Activated CD4-positive, alpha-beta memory T cell treated with anti-CD3 and anti-CD28 coated beads for 36 hours (primary cell): Measurements from ENCODE around the gene NDUFB10. TPM values are rescaled to one million over a fixed set of nuclear protein-coding genes. Genes with fewer than 3 reads are reported as not detected.
A peak's percentile ranks its signal among the peaks of the same experiment; 100 is the strongest.

Source experiments
- CTCF ChIA-PET: fragments of 350-600 bp; sonication (Branson Sonifier 250); formaldehyde crosslinking; loops from one replicate; lab custom pipeline; 2021; ENCODE audit warnings: antibody characterized with exemption, inconsistent platforms; lab: Charles Lee
- POLR2A ChIA-PET: fragments of 350-600 bp; sonication (Branson Sonifier 250); formaldehyde crosslinking; loops from one replicate; lab custom pipeline; 2021; ENCODE audit warnings: antibody characterized with exemption; lab: Charles Lee
- DNase-seq: peaks from one replicate; pipeline ENCODE4 v3.0.0-alpha.2; 2020
- H3K27ac Mint-ChIP-seq: one replicate; pipeline ENCODE4 v1.8.0; 2021; ENCODE audit warnings: mixed read lengths
- H3K27me3 Mint-ChIP-seq: one replicate; pipeline ENCODE4 v1.8.0; 2021; ENCODE audit warnings: mixed read lengths
- H3K36me3 Mint-ChIP-seq: one replicate; pipeline ENCODE4 v1.8.0; 2021; ENCODE audit warnings: mixed read lengths
- H3K4me1 Mint-ChIP-seq: one replicate; pipeline ENCODE4 v1.8.0; 2021; ENCODE audit warnings: low read depth, mixed read lengths
- H3K4me3 Mint-ChIP-seq: one replicate; pipeline ENCODE4 v1.8.0; 2021; ENCODE audit warnings: mild to moderate bottlenecking, mixed read lengths
- H3K9me3 Mint-ChIP-seq: one replicate; pipeline ENCODE4 v1.8.0; 2021; ENCODE audit warnings: mixed read lengths
- intact Hi-C: fragments of 100-400 bp; cut with micrococcal nuclease; formaldehyde crosslinking; loops from one replicate; pipeline ENCODE4 v1.15.1; 2023
- total RNA-seq, 2 experiments: library from RNA; stranded (reverse); gene quantifications; one replicate each; pipeline ENCODE4 v1.2.3, GENCODE V29; 2021

NDUFB10 gene
- total RNA-seq, 2 experiments from 2014 or later: 122 to 125 TPM

DNA sequence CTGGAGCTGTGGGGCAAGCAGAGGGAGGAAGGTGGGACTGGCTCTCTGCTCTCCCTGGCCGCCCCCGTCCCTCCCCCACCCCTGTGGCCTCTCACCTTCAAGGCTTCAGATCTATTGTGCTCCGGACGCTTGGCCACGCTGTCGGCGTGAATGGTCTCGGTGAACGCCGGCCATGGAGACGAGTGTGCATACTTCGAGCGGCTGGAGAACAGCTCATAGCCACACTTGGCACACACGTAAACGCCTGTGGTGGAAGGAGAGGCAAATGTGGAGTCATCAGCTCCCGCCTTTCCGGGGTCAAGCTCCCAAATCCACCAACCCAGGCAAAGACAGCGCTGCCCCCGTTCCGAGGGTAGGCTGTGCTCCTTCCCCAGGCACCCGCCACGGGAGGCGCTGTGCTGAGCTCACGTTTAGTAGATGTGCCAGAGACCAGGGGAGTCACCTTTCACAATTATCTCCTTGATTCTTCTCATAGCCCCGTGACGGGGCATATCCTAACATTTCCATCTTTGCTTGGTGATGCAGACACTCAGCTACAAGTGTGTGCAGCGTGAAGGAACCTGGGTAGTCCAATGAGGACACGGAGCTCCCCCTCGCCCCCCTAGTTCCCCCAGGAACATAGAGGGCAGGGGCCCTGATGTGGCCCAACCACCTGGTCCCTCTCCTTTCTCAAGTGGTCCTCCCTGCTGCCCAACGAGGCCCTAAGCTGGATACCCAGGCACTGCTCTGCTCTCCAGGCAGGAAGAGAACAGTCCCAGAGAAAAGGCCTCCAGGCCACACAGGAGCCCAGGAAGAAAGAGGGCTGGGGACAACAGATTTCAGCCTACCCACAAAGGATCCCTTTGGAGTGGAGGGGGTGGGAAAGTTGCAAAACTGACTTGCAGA is 17.9 kb upstream of the NDUFB10 start:
- Mint-ChIP-seq H3K27ac (no peak overlapping the region), H3K9me3 (no peaks in the 10 kb centered on the region), H3K4me1 (peaks cover 25% of the 10 kb centered on the region), H3K4me3 (peak overlapping the region; percentile 88), H3K36me3 (peaks cover 7% of the 10 kb centered on the region), H3K27me3 (no peaks in the 10 kb centered on the region)
- ChIA-PET CTCF (interaction anchor here (0.6 to 2.4 kb wide), 5 partner anchors 11 to 199 kb away, joined by 3 to 6 read pairs (median 5); no protein-coding TSS in a partner anchor), POLR2A (interaction anchor here (0.5 to 1.1 kb wide), 2 partner anchors 24 to 279 kb away, joined by 3 to 4 read pairs; partner anchors contain the start of gene RPS2)
- no peak for DNase-seq
- intact Hi-C loops: loop anchor here (2.0 kb wide), 1 partner anchor 159 kb away; the partner anchor contains the start of genes NUBP2 and SPSB3

DNA sequence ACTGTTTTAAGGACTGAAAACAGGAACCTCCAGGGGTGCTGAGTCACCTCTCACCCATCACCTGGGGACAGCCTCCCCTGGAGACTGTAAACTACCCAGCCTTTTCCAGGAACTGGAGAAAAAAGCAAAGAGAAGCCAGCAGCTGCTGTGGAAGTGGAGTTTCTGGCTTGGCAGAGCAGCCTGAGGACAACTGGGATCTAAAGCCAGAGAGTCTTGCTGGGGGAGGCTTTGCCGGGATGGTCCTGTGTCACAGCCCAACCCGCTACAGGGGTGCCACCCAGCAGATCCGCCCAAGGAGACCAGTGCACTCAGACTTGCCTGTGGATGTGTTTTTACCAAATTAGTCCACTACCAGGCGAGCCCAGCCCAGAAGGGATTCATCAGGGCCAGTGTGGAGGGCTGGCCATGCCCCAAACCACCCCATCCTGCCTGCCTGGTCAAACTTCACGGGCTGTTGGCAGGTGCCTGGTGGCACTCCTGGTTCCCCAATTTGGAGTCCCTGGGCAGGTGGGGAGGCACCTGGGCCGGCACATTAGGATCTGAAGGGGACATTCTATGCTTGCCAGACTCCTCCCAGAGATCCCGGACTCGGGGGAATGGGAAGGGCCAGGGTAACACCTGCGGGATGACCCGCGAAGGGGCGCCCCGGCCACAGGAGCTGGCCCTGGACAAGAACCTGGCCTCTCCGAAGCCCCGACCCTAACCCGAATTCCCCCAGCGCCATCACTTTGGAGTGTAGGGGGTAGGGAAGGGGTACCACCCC is 17.1 kb upstream of the NDUFB10 start:
- Mint-ChIP-seq H3K4me1 (peaks cover 25% of the 10 kb centered on the region), H3K36me3 (peaks cover 7% of the 10 kb centered on the region), H3K9me3 (no peaks in the 10 kb centered on the region), H3K27me3 (no peaks in the 10 kb centered on the region), H3K27ac (peak overlapping the region; percentile 23), H3K4me3 (peak overlapping the region; percentile 88)
- ChIA-PET CTCF (interaction anchor here (0.6 kb wide), 1 partner anchor 14 kb away, joined by 4 read pairs; no protein-coding TSS in a partner anchor), POLR2A (interaction anchor here (1.0 to 1.1 kb wide), 2 partner anchors 23 to 115 kb away, joined by 3 to 4 read pairs; partner anchors contain the start of genes FAHD1 and RPS2)
- DNase-seq: peak; percentile 52
- intact Hi-C loops: loop anchor here (2.0 kb wide), 1 partner anchor 159 kb away; the partner anchor contains the start of genes NUBP2 and SPSB3

DNA sequence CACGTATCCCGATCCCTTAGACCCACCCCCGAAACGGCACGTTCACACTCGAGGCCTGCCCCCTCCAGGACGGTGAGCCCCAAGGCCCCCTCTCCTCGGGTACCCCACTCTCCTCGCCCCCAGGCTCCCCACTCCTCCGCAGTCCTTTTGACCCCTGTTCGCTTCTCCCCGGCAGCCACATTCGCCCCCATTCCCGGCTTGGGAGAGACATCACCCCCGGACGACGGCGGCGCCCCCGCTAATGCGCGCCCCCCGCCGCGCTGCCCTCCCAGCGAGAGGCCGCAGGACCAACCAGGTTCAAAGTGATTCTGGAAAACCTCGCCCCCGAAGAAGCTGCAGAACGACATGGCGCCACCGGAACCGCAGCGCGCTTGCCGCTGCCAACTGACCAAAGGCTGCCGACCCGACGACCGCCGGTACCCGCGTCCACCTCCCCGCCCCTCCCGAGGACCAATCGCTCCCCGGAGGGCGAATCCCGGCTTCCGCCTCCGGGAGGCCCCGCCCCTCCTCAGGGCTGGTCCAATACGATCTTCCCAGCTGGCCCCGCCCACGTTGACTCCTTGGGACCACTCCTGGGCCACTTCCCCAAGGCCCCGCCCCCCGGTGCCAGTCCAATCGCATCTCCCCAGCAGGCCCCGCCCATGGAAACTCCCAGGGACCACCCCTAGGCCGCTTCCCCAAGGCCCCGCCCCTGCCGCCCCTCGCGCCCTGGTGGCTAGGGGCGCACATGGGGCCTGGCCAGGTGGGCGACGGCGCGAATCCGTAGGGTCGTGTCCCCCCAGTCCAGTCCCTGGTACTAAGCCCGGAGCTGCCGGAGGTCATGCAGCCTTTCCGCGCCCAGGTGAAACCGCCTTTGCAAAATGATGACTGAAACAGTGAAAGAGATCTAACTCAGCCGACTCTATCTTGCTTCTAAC is 16.3 kb upstream of the NDUFB10 start, which contains the start of gene MSRB1:
Gene MSRB1 (minus strand): TSS at position 390 of the 917 bp plus-strand sequence. CDS start 43 bp downstream, at position 347.
- Mint-ChIP-seq H3K4me1 (peaks cover 25% of the 10 kb centered on the region), H3K9me3 (no peaks in the 10 kb centered on the region), H3K27ac (peak within 1 kb of the TSS; percentile 73), H3K4me3 (peak within 1 kb of the TSS; percentile 88), H3K27me3 (no peaks in the 10 kb centered on the region), H3K36me3 (peaks cover 4% of the 10 kb centered on the region)
- intact Hi-C loops: loop anchor here (1.0 to 2.0 kb wide), 3 partner anchors 16 to 160 kb away; partner anchors contain the start of genes NDUFB10, NUBP2, RPS2 and SPSB3
- peak; percentile 100 for DNase-seq
- POLR2A ChIA-PET: interaction anchor here (0.9 to 1.6 kb wide), 7 partner anchors 18 to 170 kb away, joined by 3 to 17 read pairs (median 4); partner anchors contain the start of genes EME2, FAHD1, MRPS34 and NUBP2
- CTCF ChIA-PET: interaction anchor here (0.7 to 1.9 kb wide), 9 partner anchors 14 to 212 kb away, joined by 3 to 9 read pairs (median 4); partner anchors contain the start of genes FAHD1, NDUFB10, RPS2 and TRAF7

GRCh38 chr16:1944612-1945199 is 14.6 kb upstream of the NDUFB10 start:
- DNase-seq: no peak
- Mint-ChIP-seq H3K4me1 (peaks cover 25% of the 10 kb centered on the region), H3K36me3 (no peaks in the 10 kb centered on the region), H3K9me3 (no peaks in the 10 kb centered on the region), H3K27ac (no peak overlapping the region), H3K27me3 (no peaks in the 10 kb centered on the region), H3K4me3 (peak overlapping the region; percentile 88)
- POLR2A ChIA-PET: no interaction called here
- intact Hi-C loops: no loop called here
- CTCF ChIA-PET: interaction anchor here (1.9 kb wide), 1 partner anchor 15 kb away, joined by 6 read pairs; the partner anchor contains the start of gene NDUFB10

DNA sequence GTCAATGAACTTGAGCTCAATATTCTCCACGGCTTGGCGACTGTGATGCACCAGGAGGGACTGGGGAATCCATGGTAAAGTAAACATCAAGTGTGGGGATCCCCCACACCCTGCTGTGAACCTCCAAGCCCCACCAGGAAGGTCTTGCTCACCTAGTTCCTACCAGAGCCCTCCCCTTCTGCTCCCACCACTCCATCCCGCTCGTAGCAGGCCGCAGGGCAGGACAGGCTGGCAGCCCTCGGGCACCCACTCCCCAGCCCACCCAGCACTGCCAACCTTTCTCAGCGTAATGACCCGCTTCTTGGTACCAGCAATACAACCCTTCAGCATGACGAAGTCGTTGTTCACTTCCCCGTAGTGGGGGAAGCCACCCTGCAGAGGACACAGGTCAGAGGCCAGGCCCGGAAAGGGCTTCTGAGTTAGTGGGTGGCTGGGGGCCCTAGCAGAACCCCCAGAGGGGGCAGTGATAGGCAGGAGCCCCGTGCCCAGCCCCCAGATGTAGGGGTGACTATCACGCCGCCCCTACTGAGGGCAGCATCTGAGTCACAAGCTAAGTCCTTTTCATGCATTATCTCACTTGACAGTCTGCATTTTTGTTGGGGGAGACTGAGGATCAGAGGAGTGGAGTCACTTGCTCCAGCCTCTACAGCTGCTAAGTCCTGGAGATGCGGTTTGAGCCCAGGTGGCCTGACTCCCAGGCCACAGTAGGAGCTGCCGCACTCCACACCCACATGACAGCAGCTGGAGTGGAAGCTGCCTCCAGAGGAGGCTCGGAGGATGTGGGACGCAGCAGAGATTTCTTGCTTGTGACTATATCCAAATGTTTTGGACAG is 13.6 kb upstream of the NDUFB10 start:
- Mint-ChIP-seq H3K36me3 (no peaks in the 10 kb centered on the region), H3K9me3 (no peaks in the 10 kb centered on the region), H3K27ac (no peak overlapping the region), H3K4me3 (no peak overlapping the region), H3K27me3 (no peaks in the 10 kb centered on the region), H3K4me1 (peaks cover 25% of the 10 kb centered on the region)
- ChIA-PET POLR2A (interaction anchor here (0.8 to 1.4 kb wide), 3 partner anchors 11 to 19 kb away, joined by 3 to 5 read pairs (median 4); partner anchors contain the start of gene RPS2), CTCF (interaction anchor here (1.2 kb wide), 1 partner anchor 194 kb away, joined by 4 read pairs; no protein-coding TSS in a partner anchor)
- intact Hi-C loops: no loop called here
- DNase-seq: no peak

GRCh38 chr16:1946495-1947368 is 12.6 kb upstream of the NDUFB10 start:
- Mint-ChIP-seq H3K27me3 (no peaks in the 10 kb centered on the region), H3K4me1 (peaks cover 19% of the 10 kb centered on the region), H3K27ac (no peak overlapping the region), H3K36me3 (no peaks in the 10 kb centered on the region), H3K9me3 (no peaks in the 10 kb centered on the region), H3K4me3 (no peak overlapping the region)
- DNase-seq: no peak
- ChIA-PET CTCF (interaction anchor here (1.2 kb wide), 1 partner anchor 193 kb away, joined by 4 read pairs; no protein-coding TSS in a partner anchor), POLR2A (interaction anchor here (0.8 to 1.4 kb wide), 3 partner anchors 10 to 18 kb away, joined by 3 to 5 read pairs (median 4); partner anchors contain the start of gene RPS2)
- intact Hi-C loops: no loop called here

DNA sequence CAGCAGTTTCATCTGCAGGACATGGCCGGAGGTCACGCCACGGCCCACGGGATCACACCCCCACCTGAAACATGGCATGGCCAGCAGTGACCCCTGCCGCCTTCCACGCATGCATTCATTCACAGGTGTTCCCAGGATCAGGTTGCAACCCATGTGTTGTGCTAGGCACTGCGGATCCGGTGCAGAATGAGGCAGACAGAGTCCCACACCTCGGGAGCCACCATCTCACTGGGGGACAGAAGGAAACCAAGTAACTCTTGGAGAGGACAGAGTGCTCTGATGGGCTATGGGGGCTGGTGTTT is 12.0 kb upstream of the NDUFB10 start:
- ChIA-PET POLR2A (no interaction called here), CTCF (no interaction called here)
- no peak overlapping the region for H3K27ac Mint-ChIP-seq
- DNase-seq: no peak
- H3K36me3 Mint-ChIP-seq: no peaks in the 10 kb centered on the region
- H3K27me3 Mint-ChIP-seq: no peaks in the 10 kb centered on the region
- no peak overlapping the region for H3K4me3 Mint-ChIP-seq
- intact Hi-C loops: no loop called here
- H3K9me3 Mint-ChIP-seq: no peaks in the 10 kb centered on the region
- H3K4me1 Mint-ChIP-seq: peaks cover 13% of the 10 kb centered on the region

DNA sequence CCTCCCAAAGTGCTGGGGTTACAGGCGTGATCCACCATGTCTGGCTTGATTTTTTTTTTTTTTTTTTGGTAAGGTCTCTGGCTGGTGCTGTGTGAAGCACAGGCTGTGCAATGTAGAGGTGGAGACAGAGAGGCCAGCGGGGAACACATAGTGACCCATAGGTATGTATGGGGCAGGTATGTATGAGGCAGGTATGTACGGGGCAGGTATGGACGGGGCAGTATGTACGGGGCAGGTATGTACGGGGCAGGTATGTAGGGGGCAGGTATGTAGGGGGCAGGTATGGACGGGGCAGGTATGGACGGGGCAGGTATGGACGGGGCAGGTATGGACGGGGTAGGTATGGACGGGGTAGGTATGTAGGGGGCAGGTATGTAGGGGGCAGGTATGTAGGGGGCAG is 9.8 kb upstream of the NDUFB10 start:
- DNase-seq: no peak
- intact Hi-C loops: no loop called here
- Mint-ChIP-seq H3K4me1 (peaks cover 6% of the 10 kb centered on the region), H3K4me3 (no peak overlapping the region), H3K27ac (no peak overlapping the region), H3K36me3 (no peaks in the 10 kb centered on the region), H3K9me3 (no peaks in the 10 kb centered on the region), H3K27me3 (no peaks in the 10 kb centered on the region)
- POLR2A ChIA-PET: no interaction called here
- CTCF ChIA-PET: no interaction called here

GRCh38 chr16:1950047-1950446 is 9.3 kb upstream of the NDUFB10 start:
- no peak overlapping the region for H3K27ac Mint-ChIP-seq
- H3K9me3 Mint-ChIP-seq: no peaks in the 10 kb centered on the region
- no peak overlapping the region for H3K4me3 Mint-ChIP-seq
- peaks cover 3% of the 10 kb centered on the region for H3K4me1 Mint-ChIP-seq
- ChIA-PET POLR2A (interaction anchor here (3.6 kb wide), 1 partner anchor 15 kb away, joined by 12 read pairs; the partner anchor contains the start of gene RPS2), CTCF (no interaction called here)
- DNase-seq: no peak
- no peaks in the 10 kb centered on the region for H3K27me3 Mint-ChIP-seq
- intact Hi-C loops: no loop called here
- no peaks in the 10 kb centered on the region for H3K36me3 Mint-ChIP-seq
